ENCODE measurements around the gene C14orf93. TPM values are rescaled to one million over a fixed set of nuclear protein-coding genes. Genes with fewer than 3 reads are reported as not detected.
"Not testable (repeated sequence)": the region's sequence is repeated elsewhere in the genome, so short reads cannot be mapped to it uniquely, and the experiment has no call there.

C14orf93 gene
- total RNA-seq, 1 donor, result 15.9 TPM

DNA sequence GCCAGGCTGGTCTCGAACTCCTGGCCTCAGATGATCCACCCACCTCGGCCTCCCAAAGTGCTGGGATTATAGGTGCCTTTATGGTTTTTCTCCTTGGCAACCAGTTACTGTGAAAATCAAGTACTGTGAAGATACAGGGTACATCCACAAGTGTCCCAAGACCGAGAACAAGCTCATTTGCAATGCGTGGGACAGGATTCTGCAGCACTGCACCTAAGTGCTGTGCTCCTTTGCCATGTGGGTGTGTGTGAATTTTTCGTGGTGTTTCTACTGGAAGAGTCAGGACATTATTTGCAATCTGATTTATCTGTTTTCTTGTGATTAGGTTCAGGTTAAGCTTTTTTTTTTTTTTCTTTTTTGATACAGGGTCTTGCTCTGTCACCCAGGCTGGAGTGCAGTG is 7.1 kb upstream of the C14orf93 start:
- no peaks in the 10 kb centered on the region for H3K27me3 ChIP-seq (ENCODE audit: insufficient read depth, low read length)
- no peak for TF ChIP-seq CTCF (IDR thresholded peaks at IDR 0.05; ENCODE audit: extremely low read depth, low read depth, low read length)

GRCh38 chr14:23015618-23016017 is 5.7 kb upstream of the C14orf93 start:
- no peak for TF ChIP-seq CTCF (IDR thresholded peaks at IDR 0.05; ENCODE audit: extremely low read depth, low read depth, low read length)
- Histone ChIP-seq H3K27ac (ENCODE audit: low read depth, low read length) (no peak overlapping the region), H2AFZ (ENCODE audit: low read length) (no peak overlapping the region), H3K79me2 (ENCODE audit: insufficient read depth, low read length) (no peaks in the 10 kb centered on the region), H3K4me1 (ENCODE audit: insufficient read depth, low read length) (no peaks in the 10 kb centered on the region), H3K27me3 (ENCODE audit: insufficient read depth, low read length) (no peaks in the 10 kb centered on the region), H3K36me3 (ENCODE audit: insufficient read depth, low read length) (no peaks in the 10 kb centered on the region), H3K9me3 (ENCODE audit: low read depth, low read length) (no peaks in the 10 kb centered on the region), H3K4me2 (ENCODE audit: insufficient read depth, low read length) (no peak overlapping the region), H3K4me3 (ENCODE audit: insufficient read depth, low read length) (no peak overlapping the region), H4K20me1 (ENCODE audit: insufficient read depth, low read length) (no peaks in the 10 kb centered on the region)
- peak; percentile 57 for DNase-seq (ENCODE audit: insufficient read length, low spot score, missing footprints)

More for the DNA sequence above, 7.1 kb upstream of the C14orf93 start:
- no peaks in the 10 kb centered on the region for H4K20me1 ChIP-seq (ENCODE audit: insufficient read depth, low read length)
- H3K4me2 ChIP-seq (ENCODE audit: insufficient read depth, low read length), result no peak overlapping the region
- H3K79me2 ChIP-seq (ENCODE audit: insufficient read depth, low read length), result no peaks in the 10 kb centered on the region
- no peaks in the 10 kb centered on the region for H3K9me3 ChIP-seq (ENCODE audit: low read depth, low read length)
- DNase-seq (ENCODE audit: insufficient read length, low spot score, missing footprints), result no peak
- H3K4me3 ChIP-seq (ENCODE audit: insufficient read depth, low read length), result no peak overlapping the region
- no peak overlapping the region for H2AFZ ChIP-seq (ENCODE audit: low read length)
- no peak overlapping the region for H3K27ac ChIP-seq (ENCODE audit: low read depth, low read length)
- H3K36me3 ChIP-seq (ENCODE audit: insufficient read depth, low read length), result no peaks in the 10 kb centered on the region
- no peaks in the 10 kb centered on the region for H3K4me1 ChIP-seq (ENCODE audit: insufficient read depth, low read length)

DNA sequence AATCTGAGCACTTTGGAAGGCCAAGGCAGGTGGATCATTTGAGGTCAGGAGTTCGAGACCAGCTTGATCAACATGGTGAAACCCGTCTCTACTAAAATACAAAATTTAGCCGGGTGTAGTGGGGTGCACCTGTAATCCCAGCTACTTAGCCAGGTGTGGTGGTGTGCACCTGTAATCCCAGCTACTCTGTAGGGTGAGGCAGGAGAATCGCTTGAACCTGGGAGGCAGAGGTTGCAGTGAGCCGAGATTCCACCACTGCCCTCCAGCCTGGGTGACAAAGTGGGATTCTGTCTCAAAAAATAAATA is 3.8 kb upstream of the C14orf93 start:
- not testable (repeated sequence) for DNase-seq (ENCODE audit: insufficient read length, low spot score, missing footprints); H3K36me3 ChIP-seq (ENCODE audit: insufficient read depth, low read length); H3K4me1 ChIP-seq (ENCODE audit: insufficient read depth, low read length)

GRCh38 chr14:23013054-23013748 is 3.3 kb upstream of the C14orf93 start:
- H3K4me3 ChIP-seq (ENCODE audit: insufficient read depth, low read length), result no peak overlapping the region
- H2AFZ ChIP-seq (ENCODE audit: low read length), result peak overlapping the region; percentile 47
- no peaks in the 10 kb centered on the region for H3K79me2 ChIP-seq (ENCODE audit: insufficient read depth, low read length)
- no peak for TF ChIP-seq CTCF (IDR thresholded peaks at IDR 0.05; ENCODE audit: extremely low read depth, low read depth, low read length)
- H3K36me3 ChIP-seq (ENCODE audit: insufficient read depth, low read length), result no peaks in the 10 kb centered on the region
- no peak overlapping the region for H3K27ac ChIP-seq (ENCODE audit: low read depth, low read length)
- H3K9me3 ChIP-seq (ENCODE audit: low read depth, low read length), result no peaks in the 10 kb centered on the region
- H4K20me1 ChIP-seq (ENCODE audit: insufficient read depth, low read length), result no peaks in the 10 kb centered on the region
- no peak overlapping the region for H3K4me2 ChIP-seq (ENCODE audit: insufficient read depth, low read length)
- H3K27me3 ChIP-seq (ENCODE audit: insufficient read depth, low read length), result no peaks in the 10 kb centered on the region
- peaks cover 4% of the 10 kb centered on the region for H3K4me1 ChIP-seq (ENCODE audit: insufficient read depth, low read length)
- DNase-seq (ENCODE audit: insufficient read length, low spot score, missing footprints), result no peak

More for the DNA sequence above, 3.8 kb upstream of the C14orf93 start:
- H3K27me3 ChIP-seq (ENCODE audit: insufficient read depth, low read length); H3K27ac ChIP-seq (ENCODE audit: low read depth, low read length); H3K4me3 ChIP-seq (ENCODE audit: insufficient read depth, low read length); H3K9me3 ChIP-seq (ENCODE audit: low read depth, low read length); H2AFZ ChIP-seq (ENCODE audit: low read length); H4K20me1 ChIP-seq (ENCODE audit: insufficient read depth, low read length); H3K4me2 ChIP-seq (ENCODE audit: insufficient read depth, low read length); H3K79me2 ChIP-seq (ENCODE audit: insufficient read depth, low read length): not testable (repeated sequence)

Measured in osteoblast (primary cell).